OCI-LY7 (cell line): Measurements from ENCODE around the gene EYA2. TPM values are rescaled to one million over a fixed set of nuclear protein-coding genes. Genes with fewer than 3 reads are reported as not detected.

Experiments used
- BruUV-seq: library from RNA; stranded (reverse); fragments of 400-500 nt; replicated peaks from 2 replicates; lab custom pipeline; 2021; lab: Mats Ljungman, UMichigan
- CTCF ChIA-PET: fragments of 300-600 bp; sonication (Branson Sonifier 250); formaldehyde crosslinking; loops from one replicate; lab custom pipeline; 2022; ENCODE audit warnings: antibody characterized with exemption; ENCODE audit not compliant: unreplicated experiment; lab: Charles Lee
- POLR2A ChIA-PET: fragments of 300-600 bp; sonication (Branson Sonifier 250); formaldehyde crosslinking; loops from one replicate; lab custom pipeline; 2022; ENCODE audit warnings: antibody characterized with exemption; lab: Charles Lee
- DNase-seq: peaks from one replicate; pipeline ENCODE4 v3.0.0-alpha.2; 2015; ENCODE audit warnings: low spot score
- H2AFZ ChIP-seq: fragments of 200-600 bp; sonication (generic), shearing (Covaris generic); 2 replicates; pipeline ENCODE4 v1.6.1; 2014; ENCODE audit warnings: mild to moderate bottlenecking, antibody characterized with exemption, low read length, moderate library complexity
- H3K27ac ChIP-seq: fragments of 200-600 bp; sonication (generic); 2 replicates; pipeline ENCODE4 v1.5.1; 2014; ENCODE audit warnings: mixed run types, low read depth, mild to moderate bottlenecking, moderate library complexity, low read length, inconsistent platforms; ENCODE audit not compliant: poor library complexity, severe bottlenecking
- H3K36me3 ChIP-seq: fragments of 200-600 bp; sonication (generic); 2 replicates; pipeline ENCODE4 v1.6.1; 2014; ENCODE audit warnings: mild to moderate bottlenecking, antibody characterized with exemption, low read length, moderate library complexity, mixed read lengths; ENCODE audit not compliant: insufficient read depth
- H3K4me1 ChIP-seq: fragments of 200-600 bp; sonication (generic); 2 replicates; pipeline ENCODE4 v1.5.1; 2014; ENCODE audit warnings: mild to moderate bottlenecking, low read length; ENCODE audit not compliant: insufficient read depth, poor library complexity, severe bottlenecking
- H3K4me2 ChIP-seq: fragments of 200-600 bp; sonication (generic); 2 replicates; pipeline ENCODE4 v1.6.1; 2014; ENCODE audit warnings: mild to moderate bottlenecking, low read length
- H3K4me3 ChIP-seq: fragments of 200-600 bp; sonication (generic); 2 replicates; pipeline ENCODE4 v1.5.1; 2014; ENCODE audit warnings: mild to moderate bottlenecking, low read depth, low read length; ENCODE audit not compliant: poor library complexity, severe bottlenecking
- H3K79me2 ChIP-seq: fragments of 200-600 bp; sonication (generic); 2 replicates; pipeline ENCODE4 v1.6.1; 2016; ENCODE audit warnings: low read depth, mild to moderate bottlenecking, low read length, moderate library complexity, mixed read lengths; ENCODE audit not compliant: insufficient read depth
- H3K9me2 ChIP-seq: fragments of 200-600 bp; sonication (generic); 2 replicates; pipeline ENCODE4 v1.6.1; 2016; ENCODE audit warnings: mild to moderate bottlenecking, low read length, mixed read lengths; ENCODE audit not compliant: insufficient read depth
- H3K9me3 ChIP-seq: fragments of 200-600 bp; sonication (generic); 2 replicates; pipeline ENCODE4 v1.6.1; 2014; ENCODE audit warnings: mild to moderate bottlenecking, mixed run types, low read length, mixed read lengths
- H4K20me1 ChIP-seq: fragments of 200-600 bp; sonication (generic); 2 replicates; pipeline ENCODE4 v1.6.1; 2014; ENCODE audit warnings: mild to moderate bottlenecking, antibody characterized with exemption, low read length, moderate library complexity, mixed read lengths; ENCODE audit not compliant: insufficient read depth
- EZH2phosphoT487 ChIP-seq: fragments of 200-600 bp; sonication (generic); IDR thresholded peaks from 2 replicates; pipeline ENCODE4 v1.6.1; 2018; ENCODE audit warnings: low read depth, borderline replicate concordance, mild to moderate bottlenecking, mixed run types, antibody characterized with exemption, low read length, moderate library complexity, mixed read lengths
- intact Hi-C: fragments of 100-400 bp; cut with micrococcal nuclease; formaldehyde crosslinking; loops from one replicate; pipeline ENCODE4 v1.10.0; 2022; ENCODE audit not compliant: unreplicated experiment
- total RNA-seq, 2 experiments: library from RNA; depleted of rRNA in 1 of 2; stranded (reverse); fragments of >200 nt in 1 of 2; shearing (Covaris generic) in 1 of 2; gene quantifications; 2 replicates each; pipeline ENCODE4 v1.2.3, GENCODE V29; 2014 to 2022
- TF ChIP-seq, protein P1 (sequence below): fragments of 200-600 bp; sonication (generic); conservative IDR thresholded peaks from 2 replicates; pipeline ENCODE4 v1.5.1; 2014; ENCODE audit warnings: mild to moderate bottlenecking, antibody characterized with exemption, low read length, moderate library complexity, mixed read lengths

EYA2 gene
- total RNA-seq, 2 experiments from 2014 or later: not detected

DNA sequence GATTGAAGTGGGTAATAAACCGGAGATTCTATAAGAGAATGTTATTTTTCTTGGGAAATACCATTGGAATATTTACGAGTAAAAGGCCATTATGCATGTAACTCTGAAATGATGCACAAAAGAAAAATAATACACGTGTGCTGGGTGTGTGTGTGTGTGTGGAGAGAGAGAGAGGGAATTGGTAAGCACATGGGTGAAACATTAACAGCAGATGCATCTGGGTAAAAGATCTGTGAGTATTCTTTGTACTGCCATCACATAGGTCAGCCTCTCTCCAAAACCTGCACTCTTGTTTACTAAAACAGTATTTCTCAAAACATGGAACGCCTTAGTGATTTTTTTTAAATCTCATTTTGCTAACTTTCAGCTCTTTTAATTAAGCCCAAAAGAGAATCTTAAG is 28.9 kb downstream of the EYA2 start:
- Histone ChIP-seq H3K79me2 (no peaks in the 10 kb centered on the region), H3K4me3 (no peak overlapping the region), H3K36me3 (no peaks in the 10 kb centered on the region), H3K9me2 (no peaks in the 10 kb centered on the region), H3K4me2 (no peak overlapping the region), H4K20me1 (no peaks in the 10 kb centered on the region), H2AFZ (no peak overlapping the region), H3K27ac (no peak overlapping the region), H3K4me1 (no peaks in the 10 kb centered on the region), H3K9me3 (peaks cover 7% of the 10 kb centered on the region; the same call in 1 of the 2 replicates)
- no TSS peak for BruUV-seq
- TF ChIP-seq, protein P1, sequence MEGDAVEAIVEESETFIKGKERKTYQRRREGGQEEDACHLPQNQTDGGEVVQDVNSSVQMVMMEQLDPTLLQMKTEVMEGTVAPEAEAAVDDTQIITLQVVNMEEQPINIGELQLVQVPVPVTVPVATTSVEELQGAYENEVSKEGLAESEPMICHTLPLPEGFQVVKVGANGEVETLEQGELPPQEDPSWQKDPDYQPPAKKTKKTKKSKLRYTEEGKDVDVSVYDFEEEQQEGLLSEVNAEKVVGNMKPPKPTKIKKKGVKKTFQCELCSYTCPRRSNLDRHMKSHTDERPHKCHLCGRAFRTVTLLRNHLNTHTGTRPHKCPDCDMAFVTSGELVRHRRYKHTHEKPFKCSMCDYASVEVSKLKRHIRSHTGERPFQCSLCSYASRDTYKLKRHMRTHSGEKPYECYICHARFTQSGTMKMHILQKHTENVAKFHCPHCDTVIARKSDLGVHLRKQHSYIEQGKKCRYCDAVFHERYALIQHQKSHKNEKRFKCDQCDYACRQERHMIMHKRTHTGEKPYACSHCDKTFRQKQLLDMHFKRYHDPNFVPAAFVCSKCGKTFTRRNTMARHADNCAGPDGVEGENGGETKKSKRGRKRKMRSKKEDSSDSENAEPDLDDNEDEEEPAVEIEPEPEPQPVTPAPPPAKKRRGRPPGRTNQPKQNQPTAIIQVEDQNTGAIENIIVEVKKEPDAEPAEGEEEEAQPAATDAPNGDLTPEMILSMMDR: no peak
- TF ChIP-seq EZH2phosphoT487: no peak
- ChIA-PET POLR2A (no interaction called here), CTCF (no interaction called here)
- no peak for DNase-seq
- intact Hi-C loops: no loop called here

GRCh38 chr20:46928580-46929132 is 34.0 kb downstream of the EYA2 start:
- intact Hi-C loops: no loop called here
- no peaks in the 10 kb centered on the region for H3K36me3 ChIP-seq

GRCh38 chr20:46929902-46930301 is 35.3 kb downstream of the EYA2 start:
- intact Hi-C loops: no loop called here
- Histone ChIP-seq H3K9me2 (no peaks in the 10 kb centered on the region), H3K9me3 (peaks cover 7% of the 10 kb centered on the region; the same call in 1 of the 2 replicates), H3K79me2 (no peaks in the 10 kb centered on the region), H3K4me1 (no peaks in the 10 kb centered on the region), H4K20me1 (no peaks in the 10 kb centered on the region), H3K36me3 (no peaks in the 10 kb centered on the region), H3K4me3 (no peak overlapping the region), H3K27ac (no peak overlapping the region), H3K4me2 (no peak overlapping the region), H2AFZ (no peak overlapping the region)
- TF ChIP-seq EZH2phosphoT487: no peak
- TF ChIP-seq, protein P1: no peak
- ChIA-PET CTCF (no interaction called here), POLR2A (no interaction called here)
- no TSS peak for BruUV-seq
- DNase-seq: no peak

More at GRCh38 chr20:46928580-46929132, 34.0 kb downstream of the EYA2 start:
- Histone ChIP-seq H3K4me2 (no peak overlapping the region), H3K4me1 (no peaks in the 10 kb centered on the region), H3K9me3 (peaks cover 7% of the 10 kb centered on the region; the same call in 1 of the 2 replicates), H3K27ac (no peak overlapping the region), H2AFZ (no peak overlapping the region), H4K20me1 (no peaks in the 10 kb centered on the region), H3K79me2 (no peaks in the 10 kb centered on the region), H3K4me3 (no peak overlapping the region), H3K9me2 (no peaks in the 10 kb centered on the region)
- no TSS peak for BruUV-seq
- TF ChIP-seq EZH2phosphoT487: no peak
- TF ChIP-seq, protein P1: no peak
- ChIA-PET POLR2A (interaction anchor here (0.5 to 0.7 kb wide), 2 partner anchors 9 to 11 kb away, joined by 3 read pairs; no protein-coding TSS in a partner anchor), CTCF (no interaction called here)
- no peak for DNase-seq
